Neural cell (in vitro differentiated cells): Measurements from ENCODE around the gene FANCC.

Source experiments
- CTCF ChIP-seq: fragments of 450-650 bp; IDR thresholded peaks from 2 replicates; pipeline ENCODE4 v1.5.1; 2014; ENCODE audit warnings: antibody characterized with exemption, mild to moderate bottlenecking, moderate library complexity; ENCODE audit not compliant: poor library complexity, severe bottlenecking
- EZH2 ChIP-seq: fragments of 200-600, 300-800 bp; shearing (Covaris generic), sonication (generic); IDR thresholded peaks from 2 replicates; pipeline ENCODE4 v1.6.1; 2014; ENCODE audit warnings: antibody characterized with exemption, low read length, borderline replicate concordance, mild to moderate bottlenecking; ENCODE audit not compliant: insufficient read depth, poor library complexity, severe bottlenecking
- TAF1 ChIP-seq: IDR thresholded peaks from 2 replicates; pipeline ENCODE4 v1.6.1; 2012; ENCODE audit warnings: low read depth

- no peak for TF ChIP-seq CTCF
- TF ChIP-seq EZH2, result no peak
- TF ChIP-seq TAF1, result no peak
These were observed 41.0 kb downstream of the FANCC start for GRCh38 chr9:95276395-95276954.
